Stimulated activated naive CD8-positive, alpha-beta T cell treated with anti-CD3 and anti-CD28 coated beads, Interleukin-15, amount 100 ng/mL, for 72 hours (primary cell): ENCODE results near the gene EPB41.
"Not testable (repeated sequence)": the region's sequence is repeated elsewhere in the genome, so short reads cannot be mapped to it uniquely, and the experiment has no call there.

Experiments
- ATAC-seq: fragments of 150-1000 bp; cut with Tn5 transposase; 2 replicates; pipeline ENCODE4 v1.10.0; 2021; ENCODE audit warnings: mild to moderate bottlenecking, moderate library complexity
- DNase-seq, 2 donors: peaks; one replicate each; pipeline ENCODE4 v3.0.0; 2021 to 2022
- H3K27ac Mint-ChIP-seq, 2 donors: one replicate each; pipeline ENCODE4 v1.8.0; 2022; ENCODE audit warnings: mild to moderate bottlenecking in 2 of 2, mixed read lengths in 2 of 2, moderate library complexity in 2 of 2
- H3K27me3 Mint-ChIP-seq: one replicate; pipeline ENCODE4 v1.8.0; 2022; ENCODE audit warnings: mixed read lengths
- H3K4me1 Mint-ChIP-seq: one replicate; pipeline ENCODE4 v1.8.0; 2022; ENCODE audit warnings: mild to moderate bottlenecking, mixed read lengths
- H3K4me3 Mint-ChIP-seq, 2 donors: one replicate each; pipeline ENCODE4 v1.8.0; 2022; ENCODE audit warnings: mild to moderate bottlenecking in 2 of 2, mixed read lengths in 2 of 2, moderate library complexity in 1 of 2
- H3K9me3 Mint-ChIP-seq, 2 donors: one replicate each; pipeline ENCODE4 v1.8.0; 2022; ENCODE audit warnings: mixed read lengths in 2 of 2

The EPB41 gene

DNA sequence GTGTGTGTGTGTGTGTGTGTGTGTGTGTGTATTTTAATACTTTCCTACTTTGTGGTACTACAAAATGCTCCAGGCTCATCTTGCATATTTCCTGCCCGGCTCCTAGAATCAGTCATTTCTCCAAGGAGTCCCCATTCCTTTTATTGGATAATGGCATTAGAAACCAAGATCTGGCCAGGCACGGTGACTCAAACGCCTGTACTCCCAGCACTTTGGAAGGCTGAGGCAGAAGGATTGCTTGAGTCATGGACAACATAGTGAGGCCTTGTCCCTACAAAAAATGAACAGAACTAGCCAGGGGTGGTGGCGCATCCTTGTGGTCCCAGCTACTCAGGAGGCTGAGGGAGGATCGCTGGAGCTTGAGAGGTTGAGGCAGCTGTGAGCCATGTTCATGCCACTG, 20.3 kb downstream of the EPB41 start:
- no peak for ATAC-seq
- H3K4me3 Mint-ChIP-seq = no peak overlapping the region
- DNase-seq = no peak
- no peaks in the 10 kb centered on the region for H3K9me3 Mint-ChIP-seq
- H3K4me1 Mint-ChIP-seq = peaks cover 64% of the 10 kb centered on the region
- H3K27me3 Mint-ChIP-seq = no peaks in the 10 kb centered on the region
- no peak overlapping the region for H3K27ac Mint-ChIP-seq

DNA sequence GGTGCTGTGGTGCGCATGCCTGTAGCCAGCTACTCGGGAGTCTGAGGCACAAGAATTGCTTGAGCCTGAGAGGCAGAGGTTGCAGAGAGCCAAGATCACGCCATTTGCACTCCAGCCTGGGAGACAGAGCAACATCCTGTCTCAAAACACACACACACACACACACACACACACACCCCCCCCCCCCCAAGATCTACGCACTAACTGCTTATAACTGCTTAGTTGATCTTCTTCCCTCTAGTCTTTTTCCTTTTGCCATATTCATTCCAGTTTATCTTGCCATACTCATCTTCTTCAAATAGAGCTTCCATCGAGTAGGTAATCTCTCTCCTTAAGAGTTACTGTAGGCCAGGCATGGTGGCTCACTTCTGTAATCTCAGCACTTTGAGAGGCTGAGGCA, 20.9 kb downstream of the EPB41 start:
- DNase-seq (no peak), ATAC-seq (no peak)
- H3K4me1 Mint-ChIP-seq = peaks cover 70% of the 10 kb centered on the region
- H3K27ac Mint-ChIP-seq = peak overlapping the region in 1 of 2 donors; percentile 61
- H3K27me3 Mint-ChIP-seq = no peaks in the 10 kb centered on the region
- no peaks in the 10 kb centered on the region for H3K9me3 Mint-ChIP-seq
- H3K4me3 Mint-ChIP-seq = no peak overlapping the region

DNA sequence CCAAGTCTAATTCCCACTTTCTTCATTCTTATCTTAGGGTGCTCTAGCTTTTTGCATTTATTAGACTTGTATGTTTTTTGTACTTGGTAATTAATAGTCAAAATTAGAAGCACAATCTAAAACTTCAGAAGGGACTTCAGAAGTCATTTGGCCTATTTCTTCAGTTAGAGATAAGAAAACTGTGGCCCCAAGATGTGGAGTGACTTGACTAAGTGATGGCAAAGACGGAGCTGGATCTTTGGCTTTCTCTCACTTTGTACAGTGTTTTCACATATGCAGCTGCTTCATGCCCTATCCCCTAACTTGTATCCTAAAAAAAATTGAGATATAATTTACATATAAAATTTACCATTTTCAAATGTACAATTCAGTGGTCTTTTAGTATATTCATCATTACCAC, 21.7 kb downstream of the EPB41 start:
- DNase-seq (no peak), ATAC-seq (no peak)
- H3K4me3 Mint-ChIP-seq = no peak overlapping the region
- H3K4me1 Mint-ChIP-seq = peaks cover 76% of the 10 kb centered on the region
- H3K27me3 Mint-ChIP-seq = no peaks in the 10 kb centered on the region
- no peak overlapping the region for H3K27ac Mint-ChIP-seq
- H3K9me3 Mint-ChIP-seq = no peaks in the 10 kb centered on the region

DNA sequence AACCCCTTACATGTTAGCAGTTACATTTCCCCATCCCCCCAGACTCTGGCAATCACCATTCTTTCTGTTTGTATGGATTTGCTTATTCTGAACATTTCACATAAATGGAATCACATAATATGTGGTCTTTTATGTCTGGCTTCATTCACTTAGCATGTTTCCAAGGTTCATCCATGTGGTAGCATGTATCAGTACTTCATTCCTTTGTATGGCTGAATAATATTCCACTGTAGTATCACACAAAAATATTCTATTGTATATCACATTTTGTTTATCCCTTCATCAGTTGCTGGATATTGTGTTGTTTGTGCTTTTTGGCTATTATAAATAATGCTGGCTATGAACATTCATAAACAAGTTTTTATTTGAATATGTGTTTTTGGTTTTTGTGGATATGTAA, 22.2 kb downstream of the EPB41 start:
- DNase-seq (no peak), ATAC-seq (no peak)
- Mint-ChIP-seq H3K4me1 (peaks cover 79% of the 10 kb centered on the region), H3K27me3 (no peaks in the 10 kb centered on the region), H3K27ac (peak overlapping the region in 1 of 2 donors; percentile 49), H3K9me3 (no peaks in the 10 kb centered on the region), H3K4me3 (no peak overlapping the region)

DNA sequence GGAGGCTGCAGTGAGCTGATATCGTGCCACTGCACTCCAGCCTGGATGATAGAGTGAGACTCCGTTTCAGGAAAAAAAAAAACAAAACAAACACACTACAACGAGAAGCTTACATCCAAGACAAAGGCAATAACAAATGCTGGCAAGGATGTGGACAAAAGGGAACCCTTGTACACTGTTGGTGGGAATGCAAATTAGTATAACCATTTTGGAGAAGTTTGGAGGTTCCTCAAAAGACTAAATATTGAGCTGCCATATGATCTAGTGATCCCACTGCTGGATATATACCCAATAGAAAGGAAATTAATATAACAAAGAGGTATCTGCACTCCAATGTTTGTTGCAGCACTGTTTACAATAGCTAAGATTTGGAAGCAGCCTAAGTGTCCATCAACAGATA, 29.2 kb downstream of the EPB41 start:
- peaks cover 57% of the 10 kb centered on the region for H3K4me1 Mint-ChIP-seq
- not testable (repeated sequence) for H3K4me3 Mint-ChIP-seq, H3K9me3 Mint-ChIP-seq, H3K27ac Mint-ChIP-seq, DNase-seq, ATAC-seq, H3K27me3 Mint-ChIP-seq

DNA sequence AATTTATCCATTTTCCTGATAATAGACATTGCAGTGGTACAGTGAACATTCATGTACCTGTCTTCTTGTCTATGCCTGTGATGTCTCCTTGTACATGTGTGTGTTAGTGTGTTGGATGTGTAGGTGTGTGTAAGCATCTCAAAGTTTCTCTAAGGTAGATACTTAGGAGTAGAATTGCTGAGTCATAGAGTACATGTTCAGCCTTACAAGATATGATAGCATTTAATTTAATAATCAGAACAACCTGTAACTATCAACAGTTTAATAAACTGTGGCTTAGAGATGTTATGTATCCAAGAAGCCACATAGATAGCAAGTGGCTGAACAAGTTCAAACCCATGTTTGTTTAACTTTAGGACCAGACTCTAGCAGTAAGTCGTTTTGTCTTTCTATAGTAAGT, 35.6 kb downstream of the EPB41 start:
- no peak for DNase-seq
- H3K4me1 Mint-ChIP-seq = peaks cover 30% of the 10 kb centered on the region
- no peak overlapping the region for H3K4me3 Mint-ChIP-seq
- ATAC-seq = no peak
- H3K27me3 Mint-ChIP-seq = no peaks in the 10 kb centered on the region
- H3K9me3 Mint-ChIP-seq = no peaks in the 10 kb centered on the region
- no peak overlapping the region for H3K27ac Mint-ChIP-seq

DNA sequence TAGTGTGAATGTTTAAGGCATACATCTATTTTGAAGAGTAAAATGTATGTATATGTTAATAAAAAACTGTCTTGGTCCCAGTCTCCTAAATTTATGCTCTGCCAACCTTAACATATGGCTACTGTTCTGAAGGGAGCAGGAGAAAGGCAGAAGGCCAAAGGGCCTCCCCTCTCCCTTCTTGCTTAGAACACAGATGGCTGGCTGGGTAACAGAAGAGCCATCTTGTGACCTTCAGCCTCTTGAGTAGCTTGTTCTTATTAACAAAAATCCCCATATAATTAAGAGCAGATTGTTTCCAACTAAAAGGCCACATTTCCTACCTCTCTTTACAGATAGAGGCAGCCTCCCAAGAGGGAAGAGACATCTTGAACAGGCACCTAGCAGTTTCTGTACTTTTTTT, 36.1 kb downstream of the EPB41 start:
- Mint-ChIP-seq H3K27me3 (no peaks in the 10 kb centered on the region), H3K4me3 (no peak overlapping the region), H3K4me1 (peaks cover 33% of the 10 kb centered on the region), H3K27ac (no peak overlapping the region), H3K9me3 (no peaks in the 10 kb centered on the region)
- DNase-seq = no peak
- no peak for ATAC-seq

DNA sequence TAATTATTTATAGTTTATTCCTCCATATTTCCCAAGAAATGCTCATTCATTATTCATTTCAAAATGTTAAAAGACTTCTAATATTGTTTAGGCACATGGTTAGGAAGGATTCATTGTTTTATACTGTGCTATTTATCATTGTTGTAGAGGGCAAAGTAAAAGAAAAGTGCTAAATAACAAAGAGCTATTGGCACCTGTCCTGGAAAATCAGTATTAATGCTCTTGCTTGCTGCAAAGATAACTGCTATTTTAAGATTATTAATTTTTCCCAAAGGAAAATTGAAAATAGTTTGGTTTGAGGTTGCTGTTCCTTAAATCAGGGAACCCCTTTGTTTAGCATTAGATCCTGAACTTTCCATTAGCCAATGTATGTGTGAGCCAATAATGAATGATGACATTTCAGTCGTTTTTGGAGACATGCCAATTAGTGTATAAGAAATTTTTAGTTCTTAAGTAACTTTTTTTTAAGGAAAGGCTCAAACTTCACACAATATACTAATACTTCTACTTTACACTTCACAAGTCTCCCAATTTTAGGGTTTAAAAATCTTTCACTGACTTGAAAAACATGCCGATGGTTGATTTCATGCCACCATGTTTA, 39.9 kb downstream of the EPB41 start:
- no peak for DNase-seq
- no peak overlapping the region for H3K4me3 Mint-ChIP-seq
- no peak overlapping the region for H3K27ac Mint-ChIP-seq
- no peaks in the 10 kb centered on the region for H3K9me3 Mint-ChIP-seq
- H3K4me1 Mint-ChIP-seq = peaks cover 52% of the 10 kb centered on the region
- H3K27me3 Mint-ChIP-seq = no peaks in the 10 kb centered on the region
- no peak for ATAC-seq

DNA sequence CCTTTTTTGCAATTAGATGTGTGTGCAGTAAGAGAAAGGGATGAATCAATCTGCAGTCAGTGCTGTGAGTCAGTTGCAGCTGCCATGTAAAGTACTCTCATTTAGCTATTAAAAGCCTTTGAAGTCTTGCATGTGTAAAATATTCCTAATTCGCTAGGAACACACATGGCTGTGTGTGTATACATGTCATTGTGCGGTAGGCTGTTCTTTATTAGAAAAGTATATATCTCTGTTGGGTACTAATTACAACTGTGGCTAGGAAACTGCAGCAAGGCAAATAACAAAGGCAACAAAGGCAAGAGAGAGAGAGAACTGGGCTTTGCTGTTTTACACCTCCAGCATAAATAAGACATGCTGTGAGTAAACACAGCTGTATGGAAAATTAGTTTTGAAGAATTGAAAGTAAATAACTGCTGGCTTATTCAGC, 41.7 kb downstream of the EPB41 start:
- Mint-ChIP-seq H3K9me3 (no peaks in the 10 kb centered on the region), H3K4me1 (peaks cover 50% of the 10 kb centered on the region), H3K4me3 (no peak overlapping the region)

DNA sequence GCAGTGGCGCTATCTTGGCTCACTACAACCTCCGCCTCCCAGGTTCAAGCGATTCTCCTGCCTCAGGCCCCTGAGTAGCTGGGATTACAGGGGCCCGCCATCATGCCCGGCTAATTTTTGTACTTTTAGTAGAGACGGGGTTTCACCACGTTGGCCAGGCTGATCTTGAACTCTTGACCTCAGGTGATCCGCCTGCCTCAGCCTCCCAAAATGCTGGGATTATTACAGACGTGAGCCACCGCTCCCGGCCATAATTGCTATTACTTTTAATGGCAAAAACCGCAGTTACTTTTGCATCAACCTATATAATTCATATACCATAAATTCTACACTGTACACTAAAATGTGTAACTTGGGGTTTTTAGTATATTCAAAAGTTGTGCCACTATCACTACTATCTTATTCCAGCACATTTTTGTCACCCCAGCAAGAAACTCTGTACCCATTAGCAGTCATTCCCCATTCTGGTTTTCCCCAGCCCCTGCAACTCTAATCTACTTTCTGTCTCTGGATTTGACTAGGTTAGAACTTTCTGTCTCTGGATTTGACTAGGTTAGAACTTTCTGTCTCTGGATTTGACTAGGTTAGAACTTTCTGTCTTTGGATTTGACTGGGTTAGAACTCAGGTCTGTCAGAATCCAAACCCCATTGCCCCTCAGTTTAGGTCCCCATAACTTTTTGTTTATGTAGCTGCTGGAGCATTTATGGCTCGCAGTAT, 47.9 kb downstream of the EPB41 start:
- ATAC-seq (peak; percentile 96), DNase-seq (peak; percentile 30 to 72)
- H3K27me3 Mint-ChIP-seq, H3K9me3 Mint-ChIP-seq: not testable (repeated sequence)
- H3K4me1 Mint-ChIP-seq = peaks cover 78% of the 10 kb centered on the region
- H3K27ac Mint-ChIP-seq = peak overlapping the region in 1 of 2 donors; percentile 69
- H3K4me3 Mint-ChIP-seq = peak overlapping the region in 1 of 2 donors; percentile 36

More for the DNA sequence above, 41.7 kb downstream of the EPB41 start:
- H3K27ac Mint-ChIP-seq = no peak overlapping the region
- no peak for DNase-seq
- ATAC-seq = no peak
- H3K27me3 Mint-ChIP-seq = no peaks in the 10 kb centered on the region

DNA sequence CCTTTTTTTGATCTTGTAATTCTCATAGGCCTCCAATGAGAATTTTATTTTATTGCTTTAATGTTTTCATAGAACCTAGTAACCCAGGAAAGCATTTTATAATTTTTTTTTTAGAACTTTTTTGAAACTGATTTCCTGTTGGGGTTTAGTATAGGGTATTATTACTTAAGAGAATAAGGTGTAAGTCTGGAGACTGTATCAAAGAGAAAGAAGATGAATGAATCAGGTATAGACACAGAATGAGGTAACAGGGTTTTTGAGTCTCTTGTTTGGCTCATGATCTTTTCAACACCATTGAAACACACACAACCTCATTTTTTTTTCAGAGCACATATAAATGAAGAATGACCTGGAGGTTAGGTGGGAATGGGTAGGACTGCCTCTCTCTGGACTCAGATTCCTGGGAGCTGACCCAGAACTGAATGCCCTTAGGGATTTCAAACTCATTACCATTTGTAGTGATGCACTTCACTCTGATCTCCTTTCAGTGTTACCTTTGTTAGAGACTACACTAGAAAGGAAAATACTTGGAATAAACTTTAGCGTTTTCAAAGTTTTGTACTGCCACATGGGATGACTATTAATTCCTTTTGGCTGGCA, 51.0 kb downstream of the EPB41 start:
- no peaks in the 10 kb centered on the region for H3K27me3 Mint-ChIP-seq
- DNase-seq (no peak), ATAC-seq (peak; percentile 43)
- peak overlapping the region in 1 of 2 donors; percentile 67 for H3K27ac Mint-ChIP-seq
- H3K4me1 Mint-ChIP-seq = peaks cover 60% of the 10 kb centered on the region
- no peak overlapping the region for H3K4me3 Mint-ChIP-seq
- no peaks in the 10 kb centered on the region for H3K9me3 Mint-ChIP-seq

DNA sequence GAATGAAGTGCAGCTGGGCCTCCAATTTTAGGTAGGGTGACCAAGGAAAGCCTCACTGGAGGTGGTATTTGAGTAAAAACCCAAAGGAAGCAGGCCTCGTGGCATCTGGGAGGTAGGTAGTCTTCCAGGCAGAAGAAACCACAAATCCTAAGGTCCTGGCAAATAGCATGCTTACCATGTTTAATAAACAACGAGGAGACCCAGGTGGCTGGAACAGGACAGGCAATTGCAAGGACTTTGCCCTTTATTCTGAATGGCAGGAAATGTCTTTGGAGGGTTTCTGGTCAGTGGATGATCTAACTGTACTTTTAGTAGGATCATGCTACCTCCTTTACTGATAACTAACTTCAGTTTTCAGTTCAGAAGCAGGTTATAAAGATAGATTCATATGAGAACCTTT, 52.2 kb downstream of the EPB41 start:
- no peak overlapping the region for H3K27ac Mint-ChIP-seq
- no peaks in the 10 kb centered on the region for H3K9me3 Mint-ChIP-seq
- H3K4me3 Mint-ChIP-seq = no peak overlapping the region
- no peak for ATAC-seq
- peaks cover 63% of the 10 kb centered on the region for H3K4me1 Mint-ChIP-seq
- H3K27me3 Mint-ChIP-seq = no peaks in the 10 kb centered on the region
- DNase-seq = no peak

DNA sequence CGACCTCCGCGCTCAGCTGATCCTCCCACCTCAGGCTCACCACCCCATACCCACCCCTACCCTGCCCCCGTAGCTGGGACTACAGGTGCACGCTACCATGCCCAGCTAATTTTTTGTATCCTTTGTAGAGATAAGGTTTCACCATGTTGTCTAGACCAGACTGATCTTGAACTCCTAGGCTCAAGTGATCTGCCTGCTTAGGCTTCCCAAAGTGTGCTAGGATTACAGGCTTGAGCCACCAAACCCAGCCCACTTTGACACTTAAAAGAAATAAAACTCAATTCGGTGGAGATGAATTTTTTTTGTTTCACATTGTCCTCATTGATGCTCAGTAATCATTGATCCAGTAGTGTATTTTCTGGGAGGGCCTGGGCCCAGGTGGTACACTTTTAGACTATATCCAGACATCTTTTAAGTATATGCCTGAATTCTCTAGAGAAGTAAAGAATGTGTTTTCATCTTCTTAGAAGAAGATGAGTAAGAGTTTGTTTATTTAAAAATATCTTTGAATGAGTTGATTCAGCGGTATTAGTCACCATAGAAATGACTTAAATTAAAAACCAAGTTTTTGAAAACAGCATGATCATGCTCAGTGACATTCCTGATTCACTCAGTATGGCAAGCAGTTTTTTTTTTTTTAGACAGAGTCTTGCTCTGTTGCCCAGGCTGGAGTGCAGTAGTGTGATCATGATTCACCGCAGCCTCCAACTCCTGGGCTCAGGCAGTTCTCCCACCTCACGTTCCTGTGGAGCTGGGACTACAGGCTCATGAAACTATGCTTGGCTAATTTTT, 57.8 kb downstream of the EPB41 start:
- H3K27me3 Mint-ChIP-seq = no peaks in the 10 kb centered on the region
- H3K4me3 Mint-ChIP-seq = no peak overlapping the region
- no peak for DNase-seq
- H3K4me1 Mint-ChIP-seq = peaks cover 65% of the 10 kb centered on the region
- peak overlapping the region; percentile 22 to 71 for H3K27ac Mint-ChIP-seq
- no peaks in the 10 kb centered on the region for H3K9me3 Mint-ChIP-seq
- peak; percentile 64 for ATAC-seq

DNA sequence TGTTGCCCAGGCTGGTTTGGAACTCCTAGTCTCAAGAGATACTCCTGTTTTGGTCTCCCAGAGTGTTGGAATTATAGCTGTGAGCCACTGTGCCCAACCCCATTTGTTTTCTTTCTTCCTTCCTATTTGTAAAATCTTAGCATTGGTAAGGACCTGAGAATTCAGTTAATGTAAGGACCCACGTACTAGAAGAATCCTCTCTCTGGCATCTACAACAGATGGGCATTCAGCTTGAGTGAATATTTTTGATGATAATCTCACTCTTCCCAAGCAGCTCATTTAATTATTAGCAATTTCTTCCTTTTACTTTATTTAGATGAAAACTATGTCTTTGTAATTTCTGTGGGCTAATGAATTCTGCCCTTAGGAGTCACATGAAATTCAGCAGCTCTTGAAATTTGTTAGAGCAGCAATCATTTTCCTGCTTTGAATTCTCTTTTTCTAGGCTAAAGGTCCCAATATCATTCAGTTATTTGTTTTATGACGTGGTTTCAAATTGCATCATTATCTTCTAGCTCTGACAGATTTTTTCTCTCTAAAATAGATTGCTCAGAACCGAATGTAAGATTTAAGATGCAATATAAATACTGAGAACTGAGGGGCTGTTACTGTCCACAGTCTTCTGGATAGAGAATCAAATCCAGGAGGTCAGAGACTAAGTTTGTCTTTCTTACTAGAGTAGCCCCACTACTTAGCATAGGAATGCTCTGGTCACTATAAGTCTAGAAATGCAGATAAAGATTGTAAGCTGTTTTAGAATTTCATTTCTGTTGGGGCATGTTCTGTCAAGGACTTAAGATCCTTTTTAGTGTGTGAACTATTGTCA, 59.4 kb downstream of the EPB41 start:
- H3K4me3 Mint-ChIP-seq = no peak overlapping the region
- DNase-seq = no peak
- H3K27me3 Mint-ChIP-seq = no peaks in the 10 kb centered on the region
- no peak for ATAC-seq
- H3K4me1 Mint-ChIP-seq = peaks cover 81% of the 10 kb centered on the region
- H3K9me3 Mint-ChIP-seq = no peaks in the 10 kb centered on the region
- peak overlapping the region; percentile 8 to 42 for H3K27ac Mint-ChIP-seq

DNA sequence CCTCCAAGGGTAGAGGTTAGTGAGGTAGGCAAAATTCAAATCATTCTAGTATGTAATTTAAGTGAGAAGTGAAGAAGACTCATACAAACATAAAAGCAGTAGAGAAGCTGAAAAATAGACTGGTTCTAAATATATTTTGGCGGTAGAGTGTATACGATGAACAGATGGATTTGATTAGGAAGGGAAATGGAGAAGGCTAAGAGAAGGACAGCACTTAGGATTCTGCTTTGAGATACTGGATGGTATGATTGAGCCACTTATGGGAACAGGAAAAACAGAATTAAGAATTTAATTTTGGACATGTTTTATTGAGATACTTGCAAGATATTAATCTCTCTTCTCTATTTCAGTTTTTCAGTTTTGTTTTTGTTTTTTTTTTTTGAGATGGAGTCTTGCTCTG, 60.1 kb downstream of the EPB41 start:
- Mint-ChIP-seq H3K27ac (peak overlapping the region in 1 of 2 donors; percentile 29), H3K4me1 (peaks cover 85% of the 10 kb centered on the region), H3K9me3 (no peaks in the 10 kb centered on the region), H3K4me3 (no peak overlapping the region), H3K27me3 (no peaks in the 10 kb centered on the region)
- no peak for DNase-seq
- no peak for ATAC-seq
